PC-3 (cell line): Measurements from ENCODE around the gene GTF3A. TPM values are rescaled to one million over a fixed set of nuclear protein-coding genes. Genes with fewer than 3 reads are reported as not detected.

Experiments used
- ATAC-seq: fragments of 200-7000 bp; cut with Tn5 transposase; 2 replicates; pipeline ENCODE4 v1.9.1; 2020; ENCODE audit warnings: mild to moderate bottlenecking, moderate library complexity
- BruUV-seq: library from RNA; stranded (reverse); fragments of 400-500 nt; replicated peaks from 2 replicates; lab custom pipeline; 2021; lab: Mats Ljungman, UMichigan
- CTCF ChIA-PET: fragments of 300-600 bp; sonication (Branson Sonifier 250); formaldehyde crosslinking; loops from one replicate; lab custom pipeline; 2022; ENCODE audit warnings: antibody characterized with exemption; lab: Charles Lee
- POLR2A ChIA-PET: fragments of 300-600 bp; sonication (Branson Sonifier 250); formaldehyde crosslinking; loops from one replicate; lab custom pipeline; 2022; ENCODE audit warnings: antibody characterized with exemption; ENCODE audit not compliant: unreplicated experiment; lab: Charles Lee
- DNase-seq: peaks from one replicate; pipeline ENCODE4 v3.0.0-alpha.2; 2015
- H2AFZ ChIP-seq: fragments of 300-600 bp; sonication (generic); 2 replicates; pipeline ENCODE4 v1.6.0; 2016; ENCODE audit warnings: antibody characterized with exemption, low read length
- H3F3A ChIP-seq: fragments of 300-600 bp; sonication (generic); one replicate; pipeline ENCODE4 v1.6.0; 2017; ENCODE audit warnings: antibody characterized with exemption, low read length, control low read depth, mild to moderate bottlenecking; ENCODE audit not compliant: unreplicated experiment
- H3K27ac ChIP-seq: fragments of 300-600 bp; sonication (generic); 2 replicates; pipeline ENCODE4 v1.5.1; 2016; ENCODE audit warnings: mild to moderate bottlenecking, low read length
- H3K27me3 ChIP-seq: fragments of 300-600 bp; sonication (generic); 2 replicates; pipeline ENCODE4 v1.6.1; 2016; ENCODE audit warnings: low read length, mixed read lengths
- H3K36me3 ChIP-seq: fragments of 300-600 bp; sonication (generic); 2 replicates; pipeline ENCODE4 v1.6.1; 2016; ENCODE audit warnings: low read depth, mixed run types, low read length, mixed read lengths
- H3K4me1 ChIP-seq: fragments of 300-600 bp; sonication (generic); 2 replicates; pipeline ENCODE4 v1.5.1; 2016; ENCODE audit warnings: low read length; ENCODE audit not compliant: insufficient read depth
- H3K4me2 ChIP-seq: fragments of 300-600 bp; sonication (generic); 2 replicates; pipeline ENCODE4 v1.6.0; 2016; ENCODE audit warnings: low read length
- H3K4me3 ChIP-seq: fragments of 300-600 bp; sonication (generic); 2 replicates; pipeline ENCODE4 v1.5.1; 2016; ENCODE audit warnings: mild to moderate bottlenecking, low read length, mixed read lengths
- H3K79me2 ChIP-seq: fragments of 300-600 bp; sonication (generic); 2 replicates; pipeline ENCODE4 v1.6.1; 2017; ENCODE audit warnings: low read length, mixed read lengths
- H3K9ac ChIP-seq: fragments of 300-600 bp; sonication (generic); 2 replicates; pipeline ENCODE4 v1.6.0; 2016; ENCODE audit warnings: mild to moderate bottlenecking, low read length
- H3K9me2 ChIP-seq: fragments of 300-600 bp; sonication (generic); replicated peaks from 2 replicates; pipeline ENCODE4 v1.6.1; 2016; ENCODE audit warnings: mixed run types, low read length, mixed read lengths
- H3K9me3 ChIP-seq: fragments of 300-600 bp; sonication (generic); 2 replicates; pipeline ENCODE4 v1.6.1; 2016; ENCODE audit warnings: low read length, mixed read lengths
- H4K20me1 ChIP-seq: fragments of 300-600 bp; sonication (generic); 2 replicates; pipeline ENCODE4 v1.6.1; 2016; ENCODE audit warnings: low read length, mixed read lengths
- EZH2 ChIP-seq: fragments of 300-600 bp; sonication (generic); IDR thresholded peaks from one replicate; pipeline ENCODE4 v1.6.1; 2017; ENCODE audit warnings: antibody characterized with exemption, mild to moderate bottlenecking, low read length; ENCODE audit not compliant: unreplicated experiment
- EZH2phosphoT487 ChIP-seq: fragments of 300-600 bp; sonication (generic); IDR thresholded peaks from 2 replicates; pipeline ENCODE4 v1.6.1; 2018; ENCODE audit warnings: mild to moderate bottlenecking, antibody characterized with exemption, low read length, borderline replicate concordance
- intact Hi-C: fragments of 100-400 bp; cut with micrococcal nuclease; formaldehyde crosslinking; loops from 2 replicates; pipeline ENCODE4 v1.9.0; 2023
- total RNA-seq: library from RNA; depleted of rRNA; stranded (reverse); fragments of >200 nt; gene quantifications from 2 replicates; pipeline ENCODE4 v1.2.3, GENCODE V29; 2014
- TF ChIP-seq, protein P1 (sequence below): fragments of 300-600 bp; sonication (generic); conservative IDR thresholded peaks from 2 replicates; pipeline ENCODE4 v1.5.1; 2017; ENCODE audit warnings: antibody characterized with exemption, low read depth, mild to moderate bottlenecking, low read length

Gene GTF3A
- total RNA-seq, 1 experiment from 2014 or later, result 201 TPM

DNA sequence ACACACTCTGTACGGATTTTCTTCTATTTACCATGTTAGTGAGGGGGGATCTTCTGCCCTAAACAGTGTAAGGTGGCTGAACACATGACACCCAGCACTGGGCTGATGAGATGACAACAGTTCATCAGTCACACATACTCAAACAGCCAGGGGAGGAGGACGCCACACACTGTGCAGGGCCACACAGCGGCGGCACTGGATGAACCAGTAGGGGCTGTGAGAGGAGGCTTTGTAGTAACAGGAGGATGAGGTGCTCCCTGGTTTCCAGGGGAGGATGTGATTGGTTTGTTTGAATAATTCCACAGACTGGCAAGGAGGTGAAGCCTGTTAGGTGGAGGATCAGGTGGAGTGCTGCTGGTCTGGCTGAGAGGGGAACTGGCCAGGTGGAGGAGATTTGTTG is 16.3 kb upstream of the GTF3A start:
- ATAC-seq, result no peak
- ChIA-PET POLR2A (no interaction called here), CTCF (no interaction called here)
- Histone ChIP-seq H3F3A (no peaks in the 10 kb centered on the region), H3K36me3 (no peaks in the 10 kb centered on the region), H3K79me2 (no peaks in the 10 kb centered on the region), H3K9me2 (no peaks in the 10 kb centered on the region), H2AFZ (no peak overlapping the region), H3K27me3 (peaks cover 5% of the 10 kb centered on the region), H3K4me1 (peaks cover 9% of the 10 kb centered on the region; the same call in 1 of the 2 replicates), H3K4me3 (no peak overlapping the region), H4K20me1 (no peaks in the 10 kb centered on the region), H3K9me3 (no peaks in the 10 kb centered on the region), H3K4me2 (no peak overlapping the region), H3K27ac (no peak overlapping the region), H3K9ac (no peak overlapping the region)
- TF ChIP-seq EZH2, result no peak
- TF ChIP-seq, protein P1, sequence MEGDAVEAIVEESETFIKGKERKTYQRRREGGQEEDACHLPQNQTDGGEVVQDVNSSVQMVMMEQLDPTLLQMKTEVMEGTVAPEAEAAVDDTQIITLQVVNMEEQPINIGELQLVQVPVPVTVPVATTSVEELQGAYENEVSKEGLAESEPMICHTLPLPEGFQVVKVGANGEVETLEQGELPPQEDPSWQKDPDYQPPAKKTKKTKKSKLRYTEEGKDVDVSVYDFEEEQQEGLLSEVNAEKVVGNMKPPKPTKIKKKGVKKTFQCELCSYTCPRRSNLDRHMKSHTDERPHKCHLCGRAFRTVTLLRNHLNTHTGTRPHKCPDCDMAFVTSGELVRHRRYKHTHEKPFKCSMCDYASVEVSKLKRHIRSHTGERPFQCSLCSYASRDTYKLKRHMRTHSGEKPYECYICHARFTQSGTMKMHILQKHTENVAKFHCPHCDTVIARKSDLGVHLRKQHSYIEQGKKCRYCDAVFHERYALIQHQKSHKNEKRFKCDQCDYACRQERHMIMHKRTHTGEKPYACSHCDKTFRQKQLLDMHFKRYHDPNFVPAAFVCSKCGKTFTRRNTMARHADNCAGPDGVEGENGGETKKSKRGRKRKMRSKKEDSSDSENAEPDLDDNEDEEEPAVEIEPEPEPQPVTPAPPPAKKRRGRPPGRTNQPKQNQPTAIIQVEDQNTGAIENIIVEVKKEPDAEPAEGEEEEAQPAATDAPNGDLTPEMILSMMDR, result no peak
- no peak for TF ChIP-seq EZH2phosphoT487
- BruUV-seq, result no TSS peak
- intact Hi-C loops, result no loop called here
- DNase-seq, result no peak

DNA sequence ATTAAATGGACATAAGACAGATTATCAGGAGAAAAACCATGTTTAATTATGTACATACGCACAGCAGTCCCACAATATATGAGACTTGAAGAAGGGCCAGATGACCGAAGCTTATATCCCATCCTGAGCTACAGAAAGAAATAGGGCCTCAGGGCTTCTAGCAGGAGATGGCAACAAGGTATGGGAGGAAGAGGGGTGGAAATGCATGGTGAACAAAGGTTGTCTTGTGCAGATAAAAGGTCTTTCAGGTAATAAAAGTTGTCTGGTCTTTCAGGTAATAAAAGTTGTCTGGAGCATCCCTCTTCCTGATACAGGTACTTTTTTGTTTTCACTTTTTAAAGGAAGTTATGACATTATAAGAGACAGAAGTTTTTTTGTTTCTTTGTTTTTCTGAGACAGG is 15.4 kb upstream of the GTF3A start:
- no TSS peak for BruUV-seq
- DNase-seq (no peak), ATAC-seq (no peak)
- Histone ChIP-seq H3K36me3 (no peaks in the 10 kb centered on the region), H3F3A (no peaks in the 10 kb centered on the region), H3K79me2 (no peaks in the 10 kb centered on the region), H4K20me1 (no peaks in the 10 kb centered on the region), H3K9me2 (no peaks in the 10 kb centered on the region), H3K9ac (no peak overlapping the region), H2AFZ (no peak overlapping the region), H3K27me3 (peaks cover 12% of the 10 kb centered on the region), H3K4me1 (no peaks in the 10 kb centered on the region), H3K4me2 (no peak overlapping the region), H3K27ac (no peak overlapping the region), H3K9me3 (no peaks in the 10 kb centered on the region), H3K4me3 (no peak overlapping the region)
- ChIA-PET CTCF (no interaction called here), POLR2A (no interaction called here)
- intact Hi-C loops, result no loop called here
- TF ChIP-seq EZH2, result no peak
- TF ChIP-seq EZH2phosphoT487, result no peak
- TF ChIP-seq, protein P1, result no peak

DNA sequence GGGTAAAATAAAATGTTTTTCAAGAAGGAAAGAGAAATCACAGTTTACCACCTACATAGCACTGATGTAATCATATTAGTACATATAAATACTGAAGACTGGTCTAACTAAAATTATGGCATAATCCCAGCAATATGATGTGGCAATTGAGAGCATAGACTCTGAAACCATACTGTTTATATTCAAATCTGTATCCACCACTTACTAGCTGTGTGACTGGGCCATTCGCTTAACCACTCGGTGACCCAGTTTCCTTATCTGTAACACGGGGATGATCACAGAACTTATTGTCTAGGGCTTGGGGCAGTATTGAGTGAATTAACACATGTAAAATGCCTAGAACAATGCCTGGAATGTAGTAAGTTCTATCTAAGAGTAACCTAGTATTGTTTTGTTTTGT is 13.1 kb upstream of the GTF3A start:
- Histone ChIP-seq H3K4me1 (no peaks in the 10 kb centered on the region), H3K9me3 (no peaks in the 10 kb centered on the region), H3K9ac (no peak overlapping the region), H4K20me1 (no peaks in the 10 kb centered on the region), H3K4me2 (no peak overlapping the region), H3K9me2 (no peaks in the 10 kb centered on the region), H3K79me2 (no peaks in the 10 kb centered on the region), H3K4me3 (no peak overlapping the region), H2AFZ (no peak overlapping the region), H3F3A (no peaks in the 10 kb centered on the region), H3K36me3 (no peaks in the 10 kb centered on the region), H3K27ac (no peak overlapping the region), H3K27me3 (peaks cover 16% of the 10 kb centered on the region)
- intact Hi-C loops, result no loop called here
- ChIA-PET CTCF (interaction anchor here (0.5 kb wide), 1 partner anchor 121 kb away, joined by 3 read pairs; no protein-coding TSS in a partner anchor), POLR2A (no interaction called here)
- TF ChIP-seq EZH2 (no peak), EZH2phosphoT487 (no peak)
- TF ChIP-seq, protein P1, result no peak
- no peak for DNase-seq
- no peak for ATAC-seq
- BruUV-seq, result no TSS peak
